SK-N-SH (cell line): ENCODE data around the gene GRIK1. TPM values are rescaled to one million over a fixed set of nuclear protein-coding genes. Genes with fewer than 3 reads are reported as not detected.

Source experiments
- CTCF ChIA-PET: fragments of 300-600, 350-600 bp; formaldehyde crosslinking; extraction: SDS; loops from one replicate; lab custom pipeline; 2021; lab: Yijun Ruan, JAX
- POLR2A ChIA-PET: fragments of 350-600 bp; sonication (Branson Sonifier 250); formaldehyde crosslinking; extraction: SDS; loops from one replicate; lab custom pipeline; 2020; ENCODE audit warnings: antibody characterized with exemption, inconsistent platforms; lab: Yijun Ruan, JAX
- DNase-seq: peaks from one replicate; pipeline ENCODE4 v3.0.0; 2012
- H2AFZ ChIP-seq: fragments of 200-600 bp; sonication (generic); 2 replicates; pipeline ENCODE4 v1.8.1; 2016; ENCODE audit warnings: antibody characterized with exemption, mild to moderate bottlenecking, low read depth
- H3F3A ChIP-seq: fragments of 200-600 bp; sonication (generic); replicated peaks from 2 replicates; pipeline ENCODE3; 2016; ENCODE audit warnings: antibody characterized with exemption, mild to moderate bottlenecking; ENCODE audit not compliant: insufficient read depth
- H3K27ac ChIP-seq, 2 experiments: fragments of 200-500 bp in 1 of 2; fragments of 200-600 bp in 1 of 2; sonication (Bioruptor generic) in 1 of 2; sonication (generic), shearing (Covaris generic) in 1 of 2; 2 replicates each; pipeline versions ENCODE4 v1.5.1 to v1.6.1; 2014 to 2016; ENCODE audit warnings: low read depth in 2 of 2, inconsistent platforms in 1 of 2, low read length in 1 of 2, mild to moderate bottlenecking in 1 of 2, mixed read lengths in 1 of 2
- H3K27me3 ChIP-seq: fragments of 200-600 bp; sonication (generic), shearing (Covaris generic); 2 replicates; pipeline ENCODE4 v1.6.1; 2016; ENCODE audit warnings: mixed run types; ENCODE audit not compliant: insufficient read depth
- H3K36me3 ChIP-seq, 2 experiments: fragments of 200-500 bp in 1 of 2; fragments of 200-600 bp in 1 of 2; sonication (Bioruptor generic) in 1 of 2; sonication (generic) in 1 of 2; replicated peaks in 1 of 2; 2 replicates each; pipeline versions ENCODE3 to v1.5.1; 2014 to 2016; ENCODE audit warnings: low read length in 1 of 2, mild to moderate bottlenecking in 1 of 2; ENCODE audit not compliant: insufficient read depth in 2 of 2, control insufficient read depth in 1 of 2
- H3K4me1 ChIP-seq, 2 experiments: fragments of 200-500 bp in 1 of 2; fragments of 200-600 bp in 1 of 2; sonication (Bioruptor generic) in 1 of 2; sonication (generic), shearing (Covaris generic) in 1 of 2; 2 replicates each; pipeline versions ENCODE4 v1.5.1 to v1.6.1; 2014 to 2016; ENCODE audit warnings: low read depth in 1 of 2, low read length in 1 of 2, mixed run types in 1 of 2; ENCODE audit not compliant: insufficient read depth in 2 of 2, control insufficient read depth in 1 of 2
- H3K4me2 ChIP-seq: fragments of 200-600 bp; sonication (generic), shearing (Covaris generic); 2 replicates; pipeline ENCODE4 v1.6.1; 2017; ENCODE audit warnings: mixed run types
- H3K4me3 ChIP-seq, 2 experiments: fragments of 200-500 bp in 1 of 2; fragments of 200-600 bp in 1 of 2; sonication (Bioruptor generic) in 1 of 2; sonication (generic), shearing (Covaris generic) in 1 of 2; 2 replicates each; pipeline versions ENCODE4 v1.5.1 to v1.8.1; 2014 to 2016; ENCODE audit warnings: low read depth in 2 of 2, inconsistent platforms in 1 of 2, low read length in 1 of 2, mild to moderate bottlenecking in 1 of 2, mixed read lengths in 1 of 2, moderate library complexity in 1 of 2
- H3K79me2 ChIP-seq: fragments of 200-600 bp; sonication (generic); 2 replicates; pipeline ENCODE4 v1.8.1; 2017; ENCODE audit warnings: mild to moderate bottlenecking; ENCODE audit not compliant: insufficient read depth
- H3K9ac ChIP-seq: fragments of 200-600 bp; sonication (generic); 2 replicates; pipeline ENCODE4 v1.6.1; 2017; ENCODE audit warnings: mixed run types
- H3K9me2 ChIP-seq: fragments of 200-600 bp; sonication (generic); 2 replicates; pipeline ENCODE4 v1.6.1; 2017; ENCODE audit warnings: mixed run types
- H3K9me3 ChIP-seq: fragments of 200-600 bp; sonication (generic); 2 replicates; pipeline ENCODE4 v1.6.1; 2017; ENCODE audit warnings: mixed run types, mild to moderate bottlenecking, moderate library complexity
- H4K20me1 ChIP-seq: fragments of 200-600 bp; sonication (generic); 2 replicates; pipeline ENCODE4 v1.6.1; 2017; ENCODE audit warnings: mild to moderate bottlenecking, mixed run types; ENCODE audit not compliant: insufficient read depth
- EP300 ChIP-seq, 2 experiments: IDR thresholded peaks; 2 replicates each; pipeline versions ENCODE4 v1.4.0 to v1.6.1; 2012; ENCODE audit warnings: borderline replicate concordance in 1 of 2, low read depth in 1 of 2, low read length in 1 of 2
- GABPA ChIP-seq: IDR thresholded peaks from 2 replicates; pipeline ENCODE4 v1.4.0; 2012; ENCODE audit warnings: low read depth, mild to moderate bottlenecking
- GATA2 ChIP-seq: sonication (generic); formaldehyde crosslinking; IDR thresholded peaks from 2 replicates; pipeline ENCODE4 v1.5.0; 2020; ENCODE audit warnings: mild to moderate bottlenecking, missing genetic modification reagents
- JUND ChIP-seq: IDR thresholded peaks from 2 replicates; pipeline ENCODE4 v1.4.0; 2012
- MEF2A ChIP-seq: IDR thresholded peaks from 2 replicates; pipeline ENCODE4 v1.4.0; 2012; ENCODE audit warnings: low read depth, borderline replicate concordance
- NFIC ChIP-seq: IDR thresholded peaks from 2 replicates; pipeline ENCODE4 v1.4.0; 2012; ENCODE audit warnings: borderline replicate concordance
- PBX3 ChIP-seq: IDR thresholded peaks from 2 replicates; pipeline ENCODE4; 2012
- RAD21 ChIP-seq: IDR thresholded peaks from 2 replicates; pipeline ENCODE4 v1.6.1; 2012; ENCODE audit warnings: mild to moderate bottlenecking, low read length
- RCOR1 ChIP-seq: fragments of 150-350 bp; IDR thresholded peaks from 2 replicates; pipeline ENCODE4 v1.6.1; 2017; ENCODE audit warnings: antibody characterized with exemption, low read length
- REST ChIP-seq: IDR thresholded peaks from 2 replicates; pipeline ENCODE4 v1.6.1; 2012; ENCODE audit warnings: mild to moderate bottlenecking, low read depth, low read length, moderate library complexity
- SIN3A ChIP-seq: IDR thresholded peaks from 2 replicates; pipeline ENCODE4 v1.6.1; 2012; ENCODE audit warnings: low read depth, mild to moderate bottlenecking, low read length, moderate library complexity, borderline replicate concordance
- SMC3 ChIP-seq: IDR thresholded peaks from 2 replicates; pipeline ENCODE4 v1.6.1; 2012; ENCODE audit warnings: low read depth, low read length, improper control_type of control experiment
- TAF1 ChIP-seq: IDR thresholded peaks from 2 replicates; pipeline ENCODE4 v1.6.1; 2012; ENCODE audit warnings: low read depth, mild to moderate bottlenecking, low read length, moderate library complexity, borderline replicate concordance
- YY1 ChIP-seq: IDR thresholded peaks from 2 replicates; pipeline ENCODE4 v1.4.0; 2012; ENCODE audit warnings: low read depth, mild to moderate bottlenecking
- ZBTB33 ChIP-seq: IDR thresholded peaks from 2 replicates; pipeline ENCODE4 v1.4.0; 2012; ENCODE audit warnings: low read depth, borderline replicate concordance
- WGBS: methylation state at CpG from one replicate; pipeline ENCODE4 v1.1.6; 2017; ENCODE audit warnings: low lambda C conversion rate; 5-methylcytosine and 5-hydroxymethylcytosine counted together
- polyA plus RNA-seq, 3 experiments: library from polyadenylated mRNA; depleted of rRNA; stranded (reverse); fragments of >200 nt; gene quantifications; 2 replicates each; pipeline ENCODE4 v1.2.3, GENCODE V29; 2012

Gene GRIK1
- polyA plus RNA-seq, 1 of the 3 experiments (the other 2 are of a cell fraction): not detected

GRCh38 chr21:29857150-29857549 lies 82.6 kb downstream of the GRIK1 start:
- no peak overlapping the region for H3K27ac ChIP-seq
- H3K9me2 ChIP-seq: no peaks in the 10 kb centered on the region
- 47% methylated on average over 6 of the region's 6 CpGs for WGBS
- H3K27me3 ChIP-seq: peaks cover 8% of the 10 kb centered on the region; the same call in 1 of the 2 replicates
- no peaks in the 10 kb centered on the region for H3F3A ChIP-seq
- H3K4me1 ChIP-seq: no peaks in the 10 kb centered on the region
- no peaks in the 10 kb centered on the region for H3K9me3 ChIP-seq
- no peak for TF ChIP-seq RCOR1
- TF ChIP-seq TAF1: no peak
- TF ChIP-seq SIN3A: no peak
- TF ChIP-seq RAD21: no peak
- no peak for TF ChIP-seq NFIC
- no peak for TF ChIP-seq GATA2
- TF ChIP-seq PBX3: no peak
- TF ChIP-seq ZBTB33: no peak
- H3K36me3 ChIP-seq: no peaks in the 10 kb centered on the region
- H2AFZ ChIP-seq: no peak overlapping the region
- H3K79me2 ChIP-seq: no peaks in the 10 kb centered on the region
- H3K9ac ChIP-seq: no peak overlapping the region
- H4K20me1 ChIP-seq: no peaks in the 10 kb centered on the region
- DNase-seq: no peak
- no peak overlapping the region for H3K4me3 ChIP-seq
- POLR2A ChIA-PET: no interaction called here
- CTCF ChIA-PET: interaction anchor here (2.1 kb wide), 1 partner anchor 380 kb away, joined by 8 read pairs; no protein-coding TSS in a partner anchor
- H3K4me2 ChIP-seq: no peak overlapping the region

- H3K27me3 ChIP-seq: peaks cover 8% of the 10 kb centered on the region; the same call in 1 of the 2 replicates
- no peaks in the 10 kb centered on the region for H4K20me1 ChIP-seq
- no peaks in the 10 kb centered on the region for H3K79me2 ChIP-seq
- ChIA-PET CTCF (interaction anchor here (1.2 kb wide), 1 partner anchor 379 kb away, joined by 4 read pairs; no protein-coding TSS in a partner anchor), POLR2A (no interaction called here)
- DNase-seq: no peak
- H3K27ac ChIP-seq: no peak overlapping the region
- H3K9me2 ChIP-seq: no peaks in the 10 kb centered on the region
- H3K9me3 ChIP-seq: no peaks in the 10 kb centered on the region
- no peak overlapping the region for H2AFZ ChIP-seq
- H3K4me2 ChIP-seq: no peak overlapping the region
- no peak for TF ChIP-seq NFIC
- TF ChIP-seq, all 33 proteins: peak for 0
- WGBS: 29% methylated on average over 1 of the region's 1 CpG
- Histone ChIP-seq H3K4me3 (no peak overlapping the region), H3K36me3 (no peaks in the 10 kb centered on the region), H3F3A (no peaks in the 10 kb centered on the region), H3K9ac (no peak overlapping the region), H3K4me1 (no peaks in the 10 kb centered on the region)
Measured at GRCh38 chr21:29854795-29855194, 85.0 kb downstream of the GRIK1 start.

- Histone ChIP-seq H3K27ac (no peak overlapping the region), H3K9me2 (no peaks in the 10 kb centered on the region), H3K36me3 (no peaks in the 10 kb centered on the region), H3K9me3 (no peaks in the 10 kb centered on the region), H3K4me2 (no peak overlapping the region), H3K4me3 (no peak overlapping the region), H4K20me1 (no peaks in the 10 kb centered on the region), H3K4me1 (no peaks in the 10 kb centered on the region), H3K79me2 (no peaks in the 10 kb centered on the region), H2AFZ (no peak overlapping the region), H3K27me3 (no peaks in the 10 kb centered on the region; the same call in 1 of the 2 replicates), H3F3A (no peaks in the 10 kb centered on the region), H3K9ac (no peak overlapping the region)
- POLR2A ChIA-PET: no interaction called here
- CTCF ChIA-PET: interaction anchor here (1.1 to 2.6 kb wide), 3 partner anchors 19 to 374 kb away, joined by 3 to 10 read pairs (median 3); no protein-coding TSS in a partner anchor
- 24% methylated on average over 3 of the region's 3 CpGs for WGBS
- DNase-seq: no peak
- TF ChIP-seq JUND (no peak), PBX3 (no peak), SMC3 (no peak), YY1 (no peak), GABPA (no peak), EP300 (IDR thresholded peaks at IDR 0.05; ENCODE audit: borderline replicate concordance in 1 of 2, low read depth in 1 of 2, low read length in 1 of 2) (no peak), SIN3A (no peak), REST (no peak), MEF2A (no peak)
Measured at GRCh38 chr21:29851611-29852010, 88.2 kb downstream of the GRIK1 start.
